Endothelial cell (in vitro differentiated cells): ENCODE data around the gene KCNQ2. TPM values are rescaled to one million over a fixed set of nuclear protein-coding genes. Genes with fewer than 3 reads are reported as not detected.

Experiments
- DNase-seq: peaks from one replicate; pipeline ENCODE4 v3.0.0; 2021; ENCODE audit warnings: low spot score
- H3K27ac Mint-ChIP-seq: one replicate; pipeline ENCODE4 v1.8.0; 2021; ENCODE audit warnings: mixed read lengths, inconsistent platforms; ENCODE audit not compliant: unreplicated experiment
- H3K27me3 Mint-ChIP-seq: one replicate; pipeline ENCODE4 v1.8.0; 2021; ENCODE audit warnings: mild to moderate bottlenecking, moderate library complexity, mixed read lengths, inconsistent platforms; ENCODE audit not compliant: unreplicated experiment
- H3K36me3 Mint-ChIP-seq: one replicate; pipeline ENCODE4 v1.8.0; 2021; ENCODE audit warnings: mild to moderate bottlenecking, low read depth, mixed read lengths, inconsistent platforms; ENCODE audit not compliant: unreplicated experiment
- H3K4me1 Mint-ChIP-seq: one replicate; pipeline ENCODE4 v1.8.0; 2021; ENCODE audit warnings: mild to moderate bottlenecking, mixed read lengths, inconsistent platforms; ENCODE audit not compliant: unreplicated experiment
- H3K4me3 Mint-ChIP-seq: one replicate; pipeline ENCODE4 v1.8.0; 2021; ENCODE audit warnings: mild to moderate bottlenecking, mixed read lengths, inconsistent platforms; ENCODE audit not compliant: unreplicated experiment
- H3K9me3 Mint-ChIP-seq: one replicate; pipeline ENCODE4 v1.8.0; 2021; ENCODE audit warnings: mixed read lengths, inconsistent platforms; ENCODE audit not compliant: unreplicated experiment
- total RNA-seq: library from RNA; stranded (reverse); fragmentation: NEBNext Ultra II Directional; extraction: Animal tissue kit (Norgen Biotek cat#: 25700); gene quantifications from one replicate; pipeline ENCODE4 v1.2.1, GENCODE V29; 2021; ENCODE audit not compliant: unreplicated experiment
- TF ChIP-seq, protein P1 (sequence below): fragments of 200-600 bp; sonication (generic); IDR thresholded peaks from one replicate; pipeline ENCODE4 v1.5.0; 2021; ENCODE audit warnings: antibody characterized with exemption; ENCODE audit not compliant: unreplicated experiment

Gene KCNQ2
- total RNA-seq, 1 donor from 2014 or later, result 3.2 TPM

DNA sequence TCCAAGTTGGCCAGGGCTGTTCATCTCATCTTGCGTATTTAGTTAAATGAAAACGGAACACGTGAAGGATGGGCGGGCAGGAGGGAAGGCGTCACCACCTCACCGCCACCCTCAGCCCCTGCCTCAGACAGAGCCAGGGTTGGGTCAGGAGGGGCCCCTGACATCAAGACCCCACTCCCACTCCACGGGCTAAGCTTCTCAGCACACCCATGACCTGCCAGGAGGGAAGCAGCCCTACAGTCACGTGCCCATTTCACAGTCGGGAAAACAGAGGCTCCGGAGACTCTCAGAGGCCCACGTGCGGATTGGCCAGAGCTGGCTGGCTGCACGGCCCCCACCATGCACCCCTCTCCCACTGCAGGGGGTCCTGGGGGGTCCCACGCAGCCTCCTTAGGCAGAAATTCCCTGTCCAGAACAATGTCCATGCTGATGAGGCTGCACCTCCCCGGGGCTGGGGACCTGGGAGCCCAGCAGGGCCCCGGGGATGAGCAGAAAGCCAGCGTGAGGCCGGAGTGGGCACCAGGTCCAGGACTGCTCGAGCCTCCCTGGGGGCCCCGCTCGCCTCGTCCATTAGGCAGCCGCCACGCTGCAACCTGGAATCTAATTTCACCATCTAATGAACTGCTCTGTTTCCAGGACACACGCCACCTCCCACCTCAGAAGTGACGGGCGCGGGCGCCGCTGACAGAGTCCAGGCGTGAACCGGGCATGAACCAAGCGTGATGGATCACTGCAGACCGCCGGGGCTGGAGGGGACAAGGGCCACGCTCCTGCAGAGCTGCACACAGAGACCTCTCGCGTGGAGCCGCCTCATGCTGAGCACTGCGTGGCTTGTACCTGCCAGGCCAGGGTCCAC lies 15.8 kb downstream of the KCNQ2 start:
- DNase-seq, result no peak
- no peaks in the 10 kb centered on the region for H3K4me1 Mint-ChIP-seq
- H3K27ac Mint-ChIP-seq, result no peak overlapping the region
- H3K36me3 Mint-ChIP-seq, result no peaks in the 10 kb centered on the region
- H3K4me3 Mint-ChIP-seq, result no peak overlapping the region
- H3K9me3 Mint-ChIP-seq, result no peaks in the 10 kb centered on the region
- TF ChIP-seq, protein P1, sequence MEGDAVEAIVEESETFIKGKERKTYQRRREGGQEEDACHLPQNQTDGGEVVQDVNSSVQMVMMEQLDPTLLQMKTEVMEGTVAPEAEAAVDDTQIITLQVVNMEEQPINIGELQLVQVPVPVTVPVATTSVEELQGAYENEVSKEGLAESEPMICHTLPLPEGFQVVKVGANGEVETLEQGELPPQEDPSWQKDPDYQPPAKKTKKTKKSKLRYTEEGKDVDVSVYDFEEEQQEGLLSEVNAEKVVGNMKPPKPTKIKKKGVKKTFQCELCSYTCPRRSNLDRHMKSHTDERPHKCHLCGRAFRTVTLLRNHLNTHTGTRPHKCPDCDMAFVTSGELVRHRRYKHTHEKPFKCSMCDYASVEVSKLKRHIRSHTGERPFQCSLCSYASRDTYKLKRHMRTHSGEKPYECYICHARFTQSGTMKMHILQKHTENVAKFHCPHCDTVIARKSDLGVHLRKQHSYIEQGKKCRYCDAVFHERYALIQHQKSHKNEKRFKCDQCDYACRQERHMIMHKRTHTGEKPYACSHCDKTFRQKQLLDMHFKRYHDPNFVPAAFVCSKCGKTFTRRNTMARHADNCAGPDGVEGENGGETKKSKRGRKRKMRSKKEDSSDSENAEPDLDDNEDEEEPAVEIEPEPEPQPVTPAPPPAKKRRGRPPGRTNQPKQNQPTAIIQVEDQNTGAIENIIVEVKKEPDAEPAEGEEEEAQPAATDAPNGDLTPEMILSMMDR, result no peak
- H3K27me3 Mint-ChIP-seq, result peaks cover 7% of the 10 kb centered on the region

GRCh38 chr20:63455568-63455859 lies 16.9 kb downstream of the KCNQ2 start:
- no peak for DNase-seq
- H3K4me3 Mint-ChIP-seq, result no peak overlapping the region
- no peaks in the 10 kb centered on the region for H3K4me1 Mint-ChIP-seq
- peaks cover 5% of the 10 kb centered on the region for H3K27me3 Mint-ChIP-seq
- H3K36me3 Mint-ChIP-seq, result no peaks in the 10 kb centered on the region
- no peaks in the 10 kb centered on the region for H3K9me3 Mint-ChIP-seq
- H3K27ac Mint-ChIP-seq, result no peak overlapping the region
- TF ChIP-seq, protein P1, result no peak

DNA sequence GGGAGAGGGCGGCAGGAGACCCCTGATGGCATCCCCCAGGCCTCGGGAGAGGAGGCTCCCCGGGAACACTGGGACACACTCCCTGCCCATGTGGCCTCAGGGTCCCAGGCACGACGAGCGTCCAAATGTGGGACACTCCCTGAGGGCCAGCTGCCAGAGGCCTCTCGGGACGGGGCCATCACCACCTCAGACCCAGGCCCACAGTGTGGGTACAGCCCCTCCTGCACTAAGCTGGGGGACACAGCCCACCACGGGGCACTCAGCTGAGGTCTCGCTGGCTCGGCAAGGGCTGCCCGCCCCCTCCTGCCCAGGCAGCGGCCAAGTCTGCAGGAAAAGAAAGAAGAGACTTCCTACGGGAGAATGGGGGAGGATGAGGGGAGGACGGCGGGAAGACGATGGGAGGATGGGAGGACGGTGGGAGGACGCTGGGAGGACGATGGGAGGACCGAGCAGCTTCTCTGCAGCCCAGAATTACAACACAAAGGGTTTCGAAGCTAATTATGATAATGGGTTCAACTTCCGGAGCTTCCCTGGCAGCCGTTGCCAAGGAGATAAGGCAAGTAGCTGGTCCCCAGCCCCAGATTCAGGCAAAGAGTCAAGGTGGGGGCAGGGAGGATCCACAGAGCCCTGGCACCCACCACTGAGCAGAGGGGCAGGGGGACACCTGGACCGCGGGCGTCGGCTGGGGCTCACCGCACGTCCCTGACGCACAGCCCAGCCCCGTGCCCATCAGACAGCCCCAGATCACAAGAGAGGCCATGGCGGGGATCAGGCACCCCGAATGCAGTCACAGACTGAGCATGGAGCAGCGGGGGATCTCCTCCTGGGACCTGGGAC lies 17.5 kb downstream of the KCNQ2 start:
- no peak overlapping the region for H3K4me3 Mint-ChIP-seq
- H3K9me3 Mint-ChIP-seq, result no peaks in the 10 kb centered on the region
- DNase-seq, result no peak
- H3K4me1 Mint-ChIP-seq, result no peaks in the 10 kb centered on the region
- no peaks in the 10 kb centered on the region for H3K36me3 Mint-ChIP-seq
- no peak overlapping the region for H3K27ac Mint-ChIP-seq
- TF ChIP-seq, protein P1, result no peak
- H3K27me3 Mint-ChIP-seq, result peaks cover 5% of the 10 kb centered on the region

- TF ChIP-seq, protein P1, result no peak
- no peak overlapping the region for H3K4me3 Mint-ChIP-seq
Observed at GRCh38 chr20:63452821-63453523, 19.5 kb downstream of the KCNQ2 start.

More at GRCh38 chr20:63452821-63453523, 19.5 kb downstream of the KCNQ2 start:
- H3K36me3 Mint-ChIP-seq, result no peaks in the 10 kb centered on the region
- no peaks in the 10 kb centered on the region for H3K4me1 Mint-ChIP-seq
- DNase-seq, result no peak
- no peak overlapping the region for H3K27ac Mint-ChIP-seq
- H3K9me3 Mint-ChIP-seq, result no peaks in the 10 kb centered on the region
- H3K27me3 Mint-ChIP-seq, result peaks cover 4% of the 10 kb centered on the region
